BE2C (cell line): ENCODE data around the gene NOG.

Experiments used
- DNase-seq: peaks from one replicate; pipeline ENCODE4 v3.0.0-alpha.2; 2020
- H3K27me3 ChIP-seq: fragments of 250-450 bp; sonication (Bioruptor Pico); 2 replicates; pipeline ENCODE4 v1.5.1; 2020; ENCODE audit warnings: mild to moderate bottlenecking
- H3K36me3 ChIP-seq: fragments of 250-450 bp; sonication (Bioruptor Pico); 2 replicates; pipeline ENCODE4 v1.5.1; 2020; ENCODE audit warnings: mild to moderate bottlenecking
- H3K4me1 ChIP-seq: fragments of 250-450 bp; sonication (Bioruptor Pico); 2 replicates; pipeline ENCODE4 v1.5.1; 2020
- H3K4me3 ChIP-seq: 2 replicates; pipeline ENCODE4 v1.5.1; 2011; ENCODE audit warnings: low read depth, low read length
- H3K9me3 ChIP-seq: fragments of 250-450 bp; sonication (Bioruptor Pico); 2 replicates; pipeline ENCODE4 v1.5.1; 2020
- TF ChIP-seq, protein P1 (sequence below): IDR thresholded peaks from 2 replicates; pipeline ENCODE4 v1.5.1; 2012; ENCODE audit warnings: mild to moderate bottlenecking, low read depth, low read length

The NOG gene

DNA sequence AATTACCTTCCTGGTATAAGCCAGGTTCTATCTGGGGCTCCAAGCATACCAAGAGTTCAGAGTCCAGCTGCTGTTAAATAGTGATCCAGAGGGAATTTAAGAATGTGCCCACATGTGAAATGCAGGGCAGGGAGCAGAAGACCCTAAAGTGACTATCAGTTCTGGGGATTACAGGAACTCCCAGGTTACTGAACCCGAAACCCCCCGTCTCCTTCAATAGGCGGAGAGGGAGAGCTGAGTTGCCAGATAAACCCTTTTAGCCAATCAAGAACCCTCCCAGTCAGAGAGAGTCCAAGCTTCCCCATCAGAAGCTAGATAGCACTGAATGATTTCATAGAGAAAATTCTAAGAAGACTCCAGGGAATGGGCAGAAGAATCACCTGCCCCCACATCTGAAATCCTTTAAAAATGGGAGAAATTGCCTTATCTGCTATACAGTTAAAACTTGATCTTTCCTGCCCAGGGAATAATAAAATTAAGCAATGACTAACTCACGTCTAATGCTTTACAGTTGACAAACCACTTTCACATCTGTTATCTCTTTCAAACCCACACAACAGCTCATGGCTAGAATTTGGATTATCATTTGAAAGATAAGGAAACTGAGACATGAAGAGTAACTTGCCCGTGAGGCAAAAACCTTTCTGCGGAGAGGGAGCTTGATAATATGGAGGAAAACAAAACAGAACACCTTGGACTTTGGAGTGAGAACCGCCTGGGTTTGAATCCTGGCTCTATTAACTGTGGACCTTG, 10.2 kb downstream of the NOG start:
- TF ChIP-seq, protein P1, sequence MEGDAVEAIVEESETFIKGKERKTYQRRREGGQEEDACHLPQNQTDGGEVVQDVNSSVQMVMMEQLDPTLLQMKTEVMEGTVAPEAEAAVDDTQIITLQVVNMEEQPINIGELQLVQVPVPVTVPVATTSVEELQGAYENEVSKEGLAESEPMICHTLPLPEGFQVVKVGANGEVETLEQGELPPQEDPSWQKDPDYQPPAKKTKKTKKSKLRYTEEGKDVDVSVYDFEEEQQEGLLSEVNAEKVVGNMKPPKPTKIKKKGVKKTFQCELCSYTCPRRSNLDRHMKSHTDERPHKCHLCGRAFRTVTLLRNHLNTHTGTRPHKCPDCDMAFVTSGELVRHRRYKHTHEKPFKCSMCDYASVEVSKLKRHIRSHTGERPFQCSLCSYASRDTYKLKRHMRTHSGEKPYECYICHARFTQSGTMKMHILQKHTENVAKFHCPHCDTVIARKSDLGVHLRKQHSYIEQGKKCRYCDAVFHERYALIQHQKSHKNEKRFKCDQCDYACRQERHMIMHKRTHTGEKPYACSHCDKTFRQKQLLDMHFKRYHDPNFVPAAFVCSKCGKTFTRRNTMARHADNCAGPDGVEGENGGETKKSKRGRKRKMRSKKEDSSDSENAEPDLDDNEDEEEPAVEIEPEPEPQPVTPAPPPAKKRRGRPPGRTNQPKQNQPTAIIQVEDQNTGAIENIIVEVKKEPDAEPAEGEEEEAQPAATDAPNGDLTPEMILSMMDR, result no peak
- Histone ChIP-seq H3K27me3 (peaks cover 40% of the 10 kb centered on the region), H3K36me3 (no peaks in the 10 kb centered on the region), H3K4me1 (no peaks in the 10 kb centered on the region), H3K9me3 (no peaks in the 10 kb centered on the region), H3K4me3 (no peak overlapping the region)
- no peak for DNase-seq

DNA sequence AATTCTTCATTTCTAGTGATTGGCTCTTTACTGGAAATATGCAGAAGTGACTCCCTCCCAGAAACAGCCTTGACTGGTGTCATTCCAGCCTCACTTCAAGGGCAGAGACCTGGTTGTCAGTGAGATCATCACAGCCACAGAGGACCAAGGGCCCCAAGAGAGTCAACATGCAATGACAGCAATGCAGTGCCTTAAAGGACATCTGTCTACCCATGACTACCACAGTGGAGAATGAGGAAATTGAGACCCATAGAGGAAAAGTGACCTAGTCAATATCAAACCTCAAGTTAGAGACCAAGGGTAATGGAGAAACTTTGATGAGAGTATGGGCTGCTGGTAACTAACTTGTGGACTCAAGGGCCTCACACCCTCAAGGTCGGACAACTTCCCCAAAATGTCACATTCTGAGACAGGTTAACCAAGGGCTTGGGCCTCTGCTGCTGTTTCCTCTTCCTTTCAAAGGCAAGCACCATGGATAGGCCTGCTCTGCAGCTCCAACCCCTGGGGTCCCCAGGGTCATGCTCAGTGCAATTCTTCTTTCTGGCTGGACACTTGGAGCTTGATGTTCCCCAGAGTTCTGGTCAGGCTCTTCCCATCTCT, 11.3 kb downstream of the NOG start:
- no peaks in the 10 kb centered on the region for H3K9me3 ChIP-seq
- no peaks in the 10 kb centered on the region for H3K36me3 ChIP-seq
- H3K27me3 ChIP-seq, result peaks cover 29% of the 10 kb centered on the region
- TF ChIP-seq, protein P1, result no peak
- DNase-seq, result no peak
- no peaks in the 10 kb centered on the region for H3K4me1 ChIP-seq
- H3K4me3 ChIP-seq, result no peak overlapping the region

DNA sequence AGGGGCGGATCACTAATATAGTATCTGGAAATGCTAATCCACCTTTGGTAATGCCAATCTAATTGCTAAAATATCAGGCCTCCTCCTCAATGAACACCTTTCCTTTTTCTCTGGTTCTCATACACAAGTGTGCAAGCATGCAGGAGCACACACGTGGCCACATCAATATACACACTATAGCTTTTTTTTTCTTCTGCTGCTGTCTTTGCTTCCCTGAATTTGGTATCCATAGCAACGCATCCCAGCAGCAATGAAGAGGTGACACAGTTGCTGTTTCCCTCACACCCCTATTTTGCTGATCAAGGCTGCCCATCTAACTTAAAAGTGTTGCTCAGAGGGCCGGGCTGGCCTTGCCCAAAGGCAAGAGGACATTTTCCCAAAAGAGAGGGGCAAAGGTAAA, 15.4 kb downstream of the NOG start:
- Histone ChIP-seq H3K4me3 (no peak overlapping the region), H3K36me3 (no peaks in the 10 kb centered on the region), H3K27me3 (peaks cover 6% of the 10 kb centered on the region), H3K4me1 (no peaks in the 10 kb centered on the region), H3K9me3 (no peaks in the 10 kb centered on the region)
- no peak for DNase-seq
- TF ChIP-seq, protein P1, result no peak

DNA sequence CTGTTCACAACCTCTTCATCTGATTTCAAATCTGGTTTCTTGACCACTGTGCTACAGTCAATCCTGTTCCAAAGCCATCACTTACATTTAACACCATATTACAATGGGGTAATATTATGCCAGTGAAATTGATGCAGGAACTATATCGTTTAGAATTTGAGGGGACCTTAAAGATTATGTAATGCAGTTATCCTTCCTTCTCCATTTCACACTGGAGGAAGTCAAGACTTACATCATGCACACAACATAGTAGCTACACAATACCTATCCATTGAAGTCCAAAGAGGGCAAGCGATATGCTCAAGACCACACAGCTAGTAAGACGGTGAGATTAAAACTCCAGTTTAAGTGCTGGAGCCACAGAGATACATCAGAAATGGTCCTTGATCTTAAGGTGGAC, 16.8 kb downstream of the NOG start:
- DNase-seq, result no peak
- no peaks in the 10 kb centered on the region for H3K4me1 ChIP-seq
- H3K4me3 ChIP-seq, result no peak overlapping the region
- H3K27me3 ChIP-seq, result peaks cover 6% of the 10 kb centered on the region
- no peaks in the 10 kb centered on the region for H3K36me3 ChIP-seq
- TF ChIP-seq, protein P1, result no peak
- no peaks in the 10 kb centered on the region for H3K9me3 ChIP-seq

DNA sequence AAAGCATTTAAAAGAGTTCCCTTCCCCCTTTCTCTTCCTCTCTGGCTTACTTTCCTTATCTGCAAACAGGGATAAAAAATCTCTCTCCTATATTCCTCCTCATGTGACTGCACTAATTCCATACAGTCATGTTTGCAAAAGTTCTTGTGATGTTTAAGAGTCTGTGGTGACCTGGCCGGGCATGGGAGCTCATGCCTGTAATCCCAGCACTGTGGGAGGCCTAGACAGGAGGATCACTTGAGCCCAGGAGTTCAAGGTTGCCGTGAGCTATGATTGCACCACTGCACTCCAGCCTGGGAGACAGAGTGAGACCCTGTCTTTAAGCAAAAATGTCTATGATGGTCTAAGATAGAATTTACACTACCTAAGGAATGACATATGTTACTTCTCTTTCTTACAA, 19.6 kb downstream of the NOG start:
- Histone ChIP-seq H3K9me3 (no peaks in the 10 kb centered on the region), H3K4me3 (no peak overlapping the region), H3K36me3 (no peaks in the 10 kb centered on the region), H3K4me1 (no peaks in the 10 kb centered on the region), H3K27me3 (no peaks in the 10 kb centered on the region)
- TF ChIP-seq, protein P1, result no peak
- DNase-seq, result no peak

DNA sequence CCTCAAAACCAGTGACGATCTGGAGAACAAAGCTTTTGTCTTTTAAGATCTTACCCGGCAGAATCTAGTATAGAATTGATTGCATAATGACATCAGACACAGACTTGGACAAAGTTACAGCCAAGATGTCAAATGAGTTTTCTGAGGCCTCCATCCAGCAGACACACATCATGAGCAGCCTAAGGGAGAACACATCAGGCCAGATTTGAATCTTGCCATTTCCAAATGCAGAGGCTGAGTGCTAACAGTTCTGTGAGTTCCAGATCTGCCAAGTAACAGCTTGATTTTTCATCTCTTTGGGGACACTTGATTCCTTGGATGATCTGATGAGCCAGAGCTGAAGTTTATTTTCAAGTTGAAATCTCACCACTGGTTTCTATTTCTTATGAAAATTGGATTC, 21.0 kb downstream of the NOG start:
- no peak for DNase-seq
- TF ChIP-seq, protein P1, result no peak
- Histone ChIP-seq H3K4me1 (no peaks in the 10 kb centered on the region), H3K36me3 (no peaks in the 10 kb centered on the region), H3K4me3 (no peak overlapping the region), H3K9me3 (no peaks in the 10 kb centered on the region), H3K27me3 (no peaks in the 10 kb centered on the region; the same call in 1 of the 2 replicates)
